Measurements from ENCODE around the gene BDNF. TPM values are rescaled to one million over a fixed set of nuclear protein-coding genes. Genes with fewer than 3 reads are reported as not detected.

The BDNF gene
- total and polyA plus RNA-seq, 2 experiments from 2014 or later: 4.9 to 9.0 TPM

DNA sequence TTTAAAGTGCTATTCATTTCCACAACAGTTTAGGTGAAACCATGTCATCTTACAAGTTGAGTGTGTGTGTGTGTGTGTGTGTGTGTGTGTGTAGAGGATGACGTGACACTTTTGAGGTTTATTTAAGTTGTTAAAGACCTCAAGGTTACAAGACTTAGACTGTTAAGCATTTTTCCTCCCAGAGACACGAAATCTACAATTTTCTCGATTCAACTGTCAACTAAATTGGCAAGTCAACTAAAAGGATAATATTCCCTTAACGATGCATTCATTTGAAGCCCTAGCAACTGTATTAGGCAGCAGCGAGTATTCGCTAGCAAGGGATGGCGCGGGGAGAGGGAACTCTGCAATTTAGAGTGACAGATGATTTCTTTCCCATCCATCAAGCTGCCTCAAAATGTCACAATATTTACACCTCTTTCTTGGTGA is 17.6 kb upstream of the BDNF start:
- Histone ChIP-seq H3K9me2 (replicated peaks; ENCODE audit: insufficient read depth) (no peaks in the 10 kb centered on the region), H3K4me2 (peak overlapping the region; percentile 92), H4K20me1 (ENCODE audit: insufficient read depth, poor library complexity, severe bottlenecking) (no peaks in the 10 kb centered on the region), H3K27me3 (peaks cover 42% of the 10 kb centered on the region), H3K36me3 (replicated peaks; ENCODE audit: insufficient read depth, low read depth) (no peaks in the 10 kb centered on the region), H3K4me1 (ENCODE audit: insufficient read depth) (peaks cover 16% of the 10 kb centered on the region), H3K4me3 (peak overlapping the region; percentile 6), H3K9me3 (ENCODE audit: low read depth) (no peaks in the 10 kb centered on the region), H3K79me2 (no peaks in the 10 kb centered on the region), H2AFZ (peak overlapping the region; percentile 42), H3K27ac (no peak overlapping the region)
- no peak for DNase-seq (ENCODE audit: low spot score)
- TF ChIP-seq EZH2 (IDR thresholded peaks at IDR 0.05; ENCODE audit: borderline replicate concordance) (no peak), EZH2phosphoT487 (IDR thresholded peaks at IDR 0.05; ENCODE audit: low read depth, severe bottlenecking, unreplicated experiment) (no peak)
- WGBS (ENCODE audit: low lambda C conversion rate, missing lambda C conversion rate): 4% methylated on average over 8 of the region's 8 CpGs

DNA sequence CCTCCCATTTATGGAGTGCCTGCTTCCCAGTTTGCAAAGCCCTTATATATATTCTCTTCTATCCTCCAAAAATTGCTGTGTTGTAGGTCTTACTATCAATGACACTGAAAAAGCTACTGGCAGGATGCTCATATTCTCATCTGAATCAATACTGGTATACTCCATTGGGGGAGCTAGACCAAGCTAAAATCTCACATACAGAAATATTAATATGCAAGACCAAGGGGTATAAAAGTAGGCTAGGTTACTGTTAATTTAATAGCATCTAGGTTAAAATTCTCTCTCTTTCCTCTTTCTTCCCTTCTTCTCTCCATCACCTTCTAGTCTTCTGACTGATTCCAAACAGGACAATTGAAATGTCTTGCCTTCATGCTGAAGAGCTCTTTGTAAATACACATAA is 17.1 kb upstream of the BDNF start:
- Histone ChIP-seq H3K79me2 (no peaks in the 10 kb centered on the region), H3K4me1 (ENCODE audit: insufficient read depth) (peaks cover 16% of the 10 kb centered on the region), H3K9me3 (ENCODE audit: low read depth) (no peaks in the 10 kb centered on the region), H3K36me3 (replicated peaks; ENCODE audit: insufficient read depth, low read depth) (no peaks in the 10 kb centered on the region), H3K27ac (no peak overlapping the region), H2AFZ (no peak overlapping the region), H3K4me2 (peak overlapping the region; percentile 92), H3K4me3 (no peak overlapping the region), H3K27me3 (peaks cover 39% of the 10 kb centered on the region), H3K9me2 (replicated peaks; ENCODE audit: insufficient read depth) (no peaks in the 10 kb centered on the region), H4K20me1 (ENCODE audit: insufficient read depth, poor library complexity, severe bottlenecking) (no peaks in the 10 kb centered on the region)
- TF ChIP-seq, protein P1, sequence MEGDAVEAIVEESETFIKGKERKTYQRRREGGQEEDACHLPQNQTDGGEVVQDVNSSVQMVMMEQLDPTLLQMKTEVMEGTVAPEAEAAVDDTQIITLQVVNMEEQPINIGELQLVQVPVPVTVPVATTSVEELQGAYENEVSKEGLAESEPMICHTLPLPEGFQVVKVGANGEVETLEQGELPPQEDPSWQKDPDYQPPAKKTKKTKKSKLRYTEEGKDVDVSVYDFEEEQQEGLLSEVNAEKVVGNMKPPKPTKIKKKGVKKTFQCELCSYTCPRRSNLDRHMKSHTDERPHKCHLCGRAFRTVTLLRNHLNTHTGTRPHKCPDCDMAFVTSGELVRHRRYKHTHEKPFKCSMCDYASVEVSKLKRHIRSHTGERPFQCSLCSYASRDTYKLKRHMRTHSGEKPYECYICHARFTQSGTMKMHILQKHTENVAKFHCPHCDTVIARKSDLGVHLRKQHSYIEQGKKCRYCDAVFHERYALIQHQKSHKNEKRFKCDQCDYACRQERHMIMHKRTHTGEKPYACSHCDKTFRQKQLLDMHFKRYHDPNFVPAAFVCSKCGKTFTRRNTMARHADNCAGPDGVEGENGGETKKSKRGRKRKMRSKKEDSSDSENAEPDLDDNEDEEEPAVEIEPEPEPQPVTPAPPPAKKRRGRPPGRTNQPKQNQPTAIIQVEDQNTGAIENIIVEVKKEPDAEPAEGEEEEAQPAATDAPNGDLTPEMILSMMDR (IDR thresholded peaks at IDR 0.05; ENCODE audit: poor library complexity): peak; percentile 25
- TF ChIP-seq EZH2phosphoT487 (IDR thresholded peaks at IDR 0.05; ENCODE audit: low read depth, severe bottlenecking, unreplicated experiment): no peak
- no peak for TF ChIP-seq EZH2 (IDR thresholded peaks at IDR 0.05; ENCODE audit: borderline replicate concordance)
- DNase-seq (ENCODE audit: low spot score): no peak

DNA sequence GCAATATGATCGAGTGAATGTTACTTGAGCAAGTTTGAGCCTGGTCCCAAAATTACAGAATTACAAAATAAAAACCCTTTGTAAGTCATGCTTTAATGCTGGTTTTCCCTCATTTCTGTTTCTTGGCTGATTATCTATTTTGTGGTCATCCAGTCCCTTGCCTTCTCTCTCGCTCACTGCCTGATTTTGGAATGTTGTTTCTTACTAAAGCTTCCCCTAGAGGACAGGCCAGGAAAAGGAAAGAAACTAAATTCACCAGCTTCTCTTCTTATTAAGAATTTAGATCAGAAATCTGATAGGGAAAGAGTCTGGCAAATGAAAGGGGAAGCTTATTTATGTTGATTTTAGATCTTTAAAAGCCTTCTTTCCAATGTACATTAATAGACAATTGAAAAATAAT is 16.6 kb upstream of the BDNF start:
- no peak for DNase-seq (ENCODE audit: low spot score)
- 60% methylated on average over 2 of the region's 2 CpGs for WGBS (ENCODE audit: low lambda C conversion rate, missing lambda C conversion rate)
- H3K4me2 ChIP-seq: no peak overlapping the region
- peaks cover 16% of the 10 kb centered on the region for H3K4me1 ChIP-seq (ENCODE audit: insufficient read depth)
- H4K20me1 ChIP-seq (ENCODE audit: insufficient read depth, poor library complexity, severe bottlenecking): no peaks in the 10 kb centered on the region
- TF ChIP-seq, protein P1 (IDR thresholded peaks at IDR 0.05; ENCODE audit: poor library complexity): peak; percentile 39
- no peak for TF ChIP-seq EZH2phosphoT487 (IDR thresholded peaks at IDR 0.05; ENCODE audit: low read depth, severe bottlenecking, unreplicated experiment)
- H3K27me3 ChIP-seq: peaks cover 33% of the 10 kb centered on the region
- H2AFZ ChIP-seq: no peak overlapping the region
- no peak overlapping the region for H3K4me3 ChIP-seq
- H3K9me3 ChIP-seq (ENCODE audit: low read depth): no peaks in the 10 kb centered on the region
- H3K36me3 ChIP-seq (replicated peaks; ENCODE audit: insufficient read depth, low read depth): no peaks in the 10 kb centered on the region
- H3K9me2 ChIP-seq (replicated peaks; ENCODE audit: insufficient read depth): no peaks in the 10 kb centered on the region
- no peaks in the 10 kb centered on the region for H3K79me2 ChIP-seq
- H3K27ac ChIP-seq: no peak overlapping the region

DNA sequence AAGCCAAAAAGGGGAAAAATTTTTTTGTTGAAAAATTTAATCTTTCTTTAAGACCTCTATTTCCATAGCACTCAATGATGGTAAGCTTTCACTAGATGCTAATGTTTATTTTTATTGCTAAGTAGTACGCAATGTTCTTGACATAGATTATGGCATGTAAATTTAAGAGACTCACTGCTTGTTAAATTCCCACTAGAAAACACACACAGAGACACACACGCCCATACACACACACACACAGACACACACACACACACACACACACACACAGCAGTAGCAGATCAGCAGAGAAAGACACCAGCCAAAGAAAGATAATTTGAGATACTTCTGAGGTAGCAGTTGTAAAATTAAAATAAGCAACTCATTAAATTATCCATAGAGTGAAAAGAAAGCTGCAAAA is 16.0 kb upstream of the BDNF start:
- Histone ChIP-seq H3K27me3 (peaks cover 27% of the 10 kb centered on the region), H3K4me1 (ENCODE audit: insufficient read depth) (peaks cover 16% of the 10 kb centered on the region), H3K9me2 (replicated peaks; ENCODE audit: insufficient read depth) (no peaks in the 10 kb centered on the region), H3K4me3 (no peak overlapping the region), H3K79me2 (no peaks in the 10 kb centered on the region), H3K9me3 (ENCODE audit: low read depth) (no peaks in the 10 kb centered on the region), H2AFZ (no peak overlapping the region), H4K20me1 (ENCODE audit: insufficient read depth, poor library complexity, severe bottlenecking) (no peaks in the 10 kb centered on the region), H3K4me2 (no peak overlapping the region), H3K36me3 (replicated peaks; ENCODE audit: insufficient read depth, low read depth) (no peaks in the 10 kb centered on the region), H3K27ac (no peak overlapping the region)
- TF ChIP-seq, protein P1 (IDR thresholded peaks at IDR 0.05; ENCODE audit: poor library complexity): no peak
- TF ChIP-seq EZH2 (IDR thresholded peaks at IDR 0.05; ENCODE audit: borderline replicate concordance): no peak
- TF ChIP-seq EZH2phosphoT487 (IDR thresholded peaks at IDR 0.05; ENCODE audit: low read depth, severe bottlenecking, unreplicated experiment): no peak
- no peak for DNase-seq (ENCODE audit: low spot score)
- WGBS (ENCODE audit: low lambda C conversion rate, missing lambda C conversion rate): 56% methylated on average over 2 of the region's 2 CpGs

All from hepatocyte (in vitro differentiated cells).